NCI-H1930 (cell line): ENCODE results near the gene CNN2.

ENCODE experiments used
- DNase-seq, 2 experiments: peaks; one replicate each; lab custom pipeline; 2025; lab: John Stamatoyannopoulos, UW

Gene CNN2

GRCh38 chr19:995051-995827 is 31.2 kb upstream of the CNN2 start:
- DNase-seq, result no peak

GRCh38 chr19:996051-996838 is 30.2 kb upstream of the CNN2 start:
- DNase-seq, result peak in 1 of 2 experiments; percentile 34

DNA sequence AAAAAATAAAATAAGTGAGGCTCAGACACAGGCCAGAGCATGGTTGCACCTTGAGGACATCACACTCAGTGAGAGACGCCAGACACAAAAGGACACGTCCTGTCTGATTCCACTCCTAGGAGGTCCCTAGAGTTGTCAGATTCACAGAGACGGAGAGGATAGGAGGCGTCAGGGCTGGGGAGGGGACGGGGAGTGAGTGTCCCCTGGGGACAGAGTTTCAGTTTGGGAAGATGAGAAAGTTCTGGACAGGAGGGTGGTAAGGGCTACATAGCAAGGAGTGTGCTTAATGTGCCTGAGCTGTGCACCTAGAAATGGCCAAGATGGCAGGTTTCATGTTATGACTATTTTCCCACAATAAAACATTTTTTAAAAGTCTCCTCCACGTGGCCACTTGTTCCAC is 28.3 kb upstream of the CNN2 start:
- no peak for DNase-seq

GRCh38 chr19:999379-999719 is 27.1 kb upstream of the CNN2 start:
- no peak for DNase-seq

DNA sequence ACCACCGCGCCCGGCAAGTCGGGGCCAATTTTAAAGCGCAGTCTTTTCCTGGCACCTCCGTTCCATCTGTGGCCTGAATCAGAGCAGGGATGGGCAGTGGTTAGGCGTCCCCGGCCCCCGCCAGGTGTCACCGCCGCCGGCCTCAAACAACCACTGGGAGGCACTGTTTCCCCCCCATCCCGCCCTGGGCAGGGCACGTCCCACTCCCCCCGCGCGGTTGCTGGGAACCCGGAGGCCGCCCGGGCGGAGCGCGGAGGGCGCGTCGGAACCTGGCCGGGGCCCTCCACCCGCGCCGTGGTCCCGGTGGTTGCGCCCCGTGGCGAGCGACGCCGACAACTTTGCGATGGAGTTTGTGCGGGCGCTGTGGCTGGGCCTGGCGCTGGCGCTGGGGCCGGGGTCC is 26.3 kb upstream of the CNN2 start, which contains the start of gene GRIN3B:
Gene GRIN3B (plus strand): TSS at position 325 of the 400 bp plus-strand sequence. CDS start 19 bp downstream, at position 344.
- peak in 1 of 2 experiments; percentile 53 for DNase-seq

DNA sequence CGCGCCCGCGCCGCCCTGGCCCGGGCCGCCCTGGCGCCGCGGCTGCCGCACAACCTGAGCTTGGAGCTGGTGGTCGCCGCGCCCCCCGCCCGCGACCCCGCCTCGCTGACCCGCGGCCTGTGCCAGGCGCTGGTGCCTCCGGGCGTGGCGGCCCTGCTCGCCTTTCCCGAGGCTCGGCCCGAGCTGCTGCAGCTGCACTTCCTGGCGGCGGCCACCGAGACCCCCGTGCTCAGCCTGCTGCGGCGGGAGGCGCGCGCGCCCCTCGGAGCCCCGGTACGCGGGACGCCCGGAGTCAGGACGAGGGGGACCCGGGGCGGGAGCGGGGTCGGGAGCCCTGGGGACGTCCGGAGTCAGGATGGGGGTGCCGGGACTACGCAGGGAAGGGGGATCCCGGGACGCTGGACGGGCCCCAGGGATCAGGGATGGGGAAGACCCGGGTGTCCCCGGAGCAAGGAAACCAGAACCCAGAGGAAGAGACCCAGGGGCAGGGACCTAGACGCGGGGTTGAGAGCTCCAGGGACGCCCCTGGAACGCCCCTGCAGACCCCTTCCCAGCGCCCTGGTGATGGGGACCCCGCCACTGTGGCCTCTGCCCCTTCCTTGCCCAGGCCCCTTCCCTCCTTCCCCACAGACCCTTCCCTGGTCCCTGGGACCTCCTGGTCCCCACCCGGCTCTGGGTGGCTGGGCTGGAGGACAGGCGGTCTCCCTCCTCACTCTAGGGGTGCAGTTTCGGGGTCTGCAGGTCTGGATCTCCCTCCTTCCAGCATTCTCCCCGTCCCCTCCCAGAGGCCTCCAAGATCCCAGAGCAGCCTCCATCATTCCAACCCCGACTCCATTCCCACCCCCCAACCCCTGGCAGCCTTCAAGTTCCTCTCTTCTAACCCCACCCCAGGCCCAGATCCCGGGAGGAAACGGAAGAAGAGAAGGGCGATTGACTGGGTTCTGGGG is 25.5 kb upstream of the CNN2 start:
- DNase-seq, result no peak

GRCh38 chr19:1001538-1002166 is 24.8 kb upstream of the CNN2 start:
- peak; percentile 28 to 38 for DNase-seq

GRCh38 chr19:1002600-1002999 is 23.8 kb upstream of the CNN2 start:
- no peak for DNase-seq

DNA sequence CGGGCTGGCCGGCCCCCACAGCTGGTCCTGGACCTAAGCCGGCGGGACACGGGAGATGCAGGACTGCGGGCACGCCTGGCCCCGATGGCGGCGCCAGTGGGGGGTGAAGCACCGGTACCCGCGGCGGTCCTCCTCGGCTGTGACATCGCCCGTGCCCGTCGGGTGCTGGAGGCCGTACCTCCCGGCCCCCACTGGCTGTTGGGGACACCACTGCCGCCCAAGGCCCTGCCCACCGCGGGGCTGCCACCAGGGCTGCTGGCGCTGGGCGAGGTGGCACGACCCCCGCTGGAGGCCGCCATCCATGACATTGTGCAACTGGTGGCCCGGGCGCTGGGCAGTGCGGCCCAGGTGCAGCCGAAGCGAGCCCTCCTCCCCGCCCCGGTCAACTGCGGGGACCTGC is 23.1 kb upstream of the CNN2 start:
- DNase-seq, result no peak

- DNase-seq, result no peak
These were observed 22.1 kb upstream of the CNN2 start for GRCh38 chr19:1004204-1004802.

DNA sequence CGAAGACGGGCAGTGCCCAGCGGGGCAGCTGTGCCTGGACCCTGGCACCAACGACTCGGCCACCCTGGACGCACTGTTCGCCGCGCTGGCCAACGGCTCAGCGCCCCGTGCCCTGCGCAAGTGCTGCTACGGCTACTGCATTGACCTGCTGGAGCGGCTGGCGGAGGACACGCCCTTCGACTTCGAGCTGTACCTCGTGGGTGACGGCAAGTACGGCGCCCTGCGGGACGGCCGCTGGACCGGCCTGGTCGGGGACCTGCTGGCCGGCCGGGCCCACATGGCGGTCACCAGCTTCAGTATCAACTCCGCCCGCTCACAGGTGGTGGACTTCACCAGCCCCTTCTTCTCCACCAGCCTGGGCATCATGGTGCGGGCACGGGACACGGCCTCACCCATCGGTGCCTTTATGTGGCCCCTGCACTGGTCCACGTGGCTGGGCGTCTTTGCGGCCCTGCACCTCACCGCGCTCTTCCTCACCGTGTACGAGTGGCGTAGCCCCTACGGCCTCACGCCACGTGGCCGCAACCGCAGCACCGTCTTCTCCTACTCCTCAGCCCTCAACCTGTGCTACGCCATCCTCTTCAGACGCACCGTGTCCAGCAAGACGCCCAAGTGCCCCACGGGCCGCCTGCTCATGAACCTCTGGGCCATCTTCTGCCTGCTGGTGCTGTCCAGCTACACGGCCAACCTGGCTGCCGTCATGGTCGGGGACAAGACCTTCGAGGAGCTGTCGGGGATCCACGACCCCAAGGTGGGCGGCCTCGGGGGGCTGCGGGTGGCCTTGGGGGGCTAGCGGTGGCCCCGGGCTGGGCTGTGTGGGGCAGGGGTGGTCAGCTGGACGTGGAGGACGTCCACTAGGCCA is 21.4 kb upstream of the CNN2 start:
- no peak for DNase-seq

DNA sequence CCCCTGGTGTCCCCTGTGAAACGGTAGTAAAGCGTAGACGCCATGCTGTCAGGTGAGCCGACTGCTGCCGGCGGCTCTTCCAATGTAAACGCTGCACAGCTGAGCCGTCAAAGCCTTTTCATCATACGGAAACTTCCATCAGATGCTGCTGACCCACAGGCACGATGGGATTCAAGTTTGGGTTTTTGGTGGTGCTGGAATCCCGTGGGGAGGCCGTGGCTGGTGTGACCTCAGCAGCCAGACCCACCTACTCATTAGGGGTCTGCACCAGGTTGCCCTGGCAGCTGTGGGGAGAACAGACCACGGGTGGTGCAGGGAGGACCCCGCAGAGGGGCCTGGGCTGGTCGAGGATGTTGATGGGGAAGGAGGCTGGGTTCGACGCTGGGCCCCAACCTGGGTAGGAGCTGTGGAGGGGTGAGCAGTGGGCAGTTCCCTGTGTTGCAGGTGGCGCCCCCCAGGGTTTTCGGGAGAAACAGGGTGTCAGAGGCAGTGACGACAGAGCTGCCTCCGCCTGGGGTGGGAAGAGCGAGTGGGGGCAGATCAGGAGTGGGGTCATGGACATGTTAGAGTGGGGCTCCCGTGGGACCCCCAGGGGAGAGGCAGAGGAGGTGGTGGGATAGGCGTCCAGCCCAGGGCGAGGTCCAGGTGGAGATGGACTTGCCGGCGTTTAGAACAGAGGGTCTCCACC is 19.6 kb upstream of the CNN2 start:
- no peak for DNase-seq

- peak; percentile 27 to 35 for DNase-seq
These were observed 18.8 kb upstream of the CNN2 start for GRCh38 chr19:1007399-1008251.

- DNase-seq, result no peak
These were observed 18.0 kb upstream of the CNN2 start for GRCh38 chr19:1008268-1009040.

- no peak for DNase-seq
These were observed 17.1 kb upstream of the CNN2 start for GRCh38 chr19:1009041-1009980.

DNA sequence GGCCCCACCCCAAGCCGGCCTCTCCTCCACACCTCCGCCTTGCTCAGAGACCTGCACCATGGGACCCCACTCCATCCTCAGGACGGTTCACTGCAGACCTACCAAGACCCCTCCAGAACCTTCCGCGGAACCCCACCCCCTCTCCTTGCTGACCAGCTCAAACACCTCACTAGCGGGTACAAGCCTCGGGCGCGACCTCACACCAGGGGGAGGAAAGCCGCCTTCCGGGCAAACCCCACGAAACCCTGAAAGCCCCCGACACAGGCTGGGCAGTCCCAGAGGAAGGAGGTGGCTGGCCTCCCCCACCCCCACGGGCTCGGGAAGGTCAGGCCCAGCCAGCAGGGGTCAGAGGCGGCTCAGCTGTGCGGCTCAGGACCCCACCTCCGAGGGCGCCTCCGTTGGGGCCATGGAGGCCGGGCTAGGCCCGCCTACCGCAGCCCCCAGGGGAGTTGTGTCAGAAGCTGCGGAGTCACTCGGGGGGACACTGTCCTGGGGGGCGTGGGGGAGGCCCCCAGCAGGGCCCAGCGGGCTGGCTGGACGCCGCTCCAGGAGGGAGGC is 16.3 kb upstream of the CNN2 start:
- no peak for DNase-seq
